ENCODE data around the gene ATP1A1. TPM values are rescaled to one million over a fixed set of nuclear protein-coding genes. Genes with fewer than 3 reads are reported as not detected.

ATP1A1 gene
- total and polyA plus RNA-seq, 9 of the 15 experiments (the other 6 are each of a cell fraction or from before 2014, with no cell fraction given) = 99.3 to 513 (median 234) TPM

DNA sequence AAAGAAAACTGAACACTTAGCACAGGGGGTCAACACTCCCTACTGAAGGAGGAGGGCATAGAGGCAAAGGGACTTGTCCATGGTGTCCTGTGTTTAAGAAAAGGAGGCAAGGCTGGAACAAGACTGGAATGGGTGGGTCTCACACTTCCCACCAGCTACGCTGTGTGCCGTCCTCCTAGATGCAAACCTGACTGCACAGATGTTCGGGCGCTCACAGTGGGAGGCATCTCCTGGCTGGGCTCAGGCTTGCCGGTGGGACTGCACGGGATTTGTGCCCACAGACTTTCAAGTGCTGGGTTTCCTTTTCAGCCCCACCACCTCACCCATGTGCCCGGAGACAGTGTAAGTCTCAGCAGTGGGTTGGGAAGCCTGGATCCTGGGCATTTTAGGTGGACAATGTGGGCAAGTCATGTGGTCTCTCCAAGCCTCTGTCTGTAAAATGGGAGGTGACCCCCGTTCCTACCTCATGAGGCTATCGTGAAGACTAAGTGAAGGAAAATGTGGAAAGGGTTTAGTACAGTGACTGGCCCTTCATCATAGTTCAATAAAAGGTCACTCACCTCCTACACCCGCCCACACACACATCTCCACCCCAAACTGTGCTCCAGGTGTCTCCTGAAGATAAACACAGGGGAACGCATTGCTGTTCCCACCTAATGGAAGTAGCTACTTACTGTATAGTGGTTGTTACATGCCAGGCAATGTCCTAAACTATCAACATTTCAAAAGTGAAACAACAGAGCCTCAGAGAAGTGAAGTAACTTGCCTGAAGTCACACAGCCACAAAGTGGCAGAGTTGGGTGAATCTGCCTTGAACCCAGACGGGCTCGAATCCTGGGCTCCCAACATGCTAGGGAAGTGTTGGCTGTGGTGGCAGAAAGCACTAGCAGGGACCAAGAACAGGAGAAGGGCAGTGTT is 36.0 kb downstream of the ATP1A1 start (continued):
- TF ChIP-seq PREB (CRISPR knock-in tag; IDR thresholded peaks at IDR 0.05) (no peak), CREM (IDR thresholded peaks at IDR 0.05; ENCODE audit: low read depth) (peak; percentile 67), CBX2 (IDR thresholded peaks at IDR 0.05; ENCODE audit: insufficient read depth, low read length, poor library complexity, severe bottlenecking) (no peak), ZNF347 (CRISPR knock-in tag; IDR thresholded peaks at IDR 0.05; ENCODE audit: low read depth) (no peak), ZNF24 (IDR thresholded peaks at IDR 0.05) (0 out of 2 replicates have a peak, but pooled peaks have one; percentile 24), SMARCC2 (IDR thresholded peaks at IDR 0.05; ENCODE audit: low read depth) (peak; percentile 78; the same call in 1 of the 2 replicates), CHCHD3 (CRISPR knock-in tag; IDR thresholded peaks at IDR 0.05) (no peak), FOXJ3 (CRISPR knock-in tag; IDR thresholded peaks at IDR 0.05) (no peak), NBN (IDR thresholded peaks at IDR 0.05; ENCODE audit: low read depth) (no peak), ZBED1 (IDR thresholded peaks at IDR 0.05) (no peak), MEF2A (IDR thresholded peaks at IDR 0.05; ENCODE audit: control insufficient read depth, low read depth, low read length) (no peak), ZNF324 (CRISPR knock-in tag; IDR thresholded peaks at IDR 0.05) (no peak), PBX2 (CRISPR knock-in tag; IDR thresholded peaks at IDR 0.05; ENCODE audit: low read depth) (no peak), PBX2 (tag; conservative IDR thresholded peaks at IDR 0.05; ENCODE audit: low read depth) (no peak), ZNF124 (CRISPR knock-in tag; IDR thresholded peaks at IDR 0.05) (no peak), SETDB1 (IDR thresholded peaks at IDR 0.05; ENCODE audit: low read length) (no peak), TAL1 (IDR thresholded peaks at IDR 0.05) (peak; percentile 82)
- TF ChIP-seq, protein P1, sequence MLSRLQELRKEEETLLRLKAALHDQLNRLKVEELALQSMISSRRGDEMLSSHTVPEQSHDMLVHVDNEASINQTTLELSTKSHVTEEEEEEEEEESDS (CRISPR knock-in tag; IDR thresholded peaks at IDR 0.05) = no peak
- TF ChIP-seq, protein P2, sequence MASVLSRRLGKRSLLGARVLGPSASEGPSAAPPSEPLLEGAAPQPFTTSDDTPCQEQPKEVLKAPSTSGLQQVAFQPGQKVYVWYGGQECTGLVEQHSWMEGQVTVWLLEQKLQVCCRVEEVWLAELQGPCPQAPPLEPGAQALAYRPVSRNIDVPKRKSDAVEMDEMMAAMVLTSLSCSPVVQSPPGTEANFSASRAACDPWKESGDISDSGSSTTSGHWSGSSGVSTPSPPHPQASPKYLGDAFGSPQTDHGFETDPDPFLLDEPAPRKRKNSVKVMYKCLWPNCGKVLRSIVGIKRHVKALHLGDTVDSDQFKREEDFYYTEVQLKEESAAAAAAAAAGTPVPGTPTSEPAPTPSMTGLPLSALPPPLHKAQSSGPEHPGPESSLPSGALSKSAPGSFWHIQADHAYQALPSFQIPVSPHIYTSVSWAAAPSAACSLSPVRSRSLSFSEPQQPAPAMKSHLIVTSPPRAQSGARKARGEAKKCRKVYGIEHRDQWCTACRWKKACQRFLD (CRISPR knock-in tag; IDR thresholded peaks at IDR 0.05) = no peak
- TF ChIP-seq, protein P3, sequence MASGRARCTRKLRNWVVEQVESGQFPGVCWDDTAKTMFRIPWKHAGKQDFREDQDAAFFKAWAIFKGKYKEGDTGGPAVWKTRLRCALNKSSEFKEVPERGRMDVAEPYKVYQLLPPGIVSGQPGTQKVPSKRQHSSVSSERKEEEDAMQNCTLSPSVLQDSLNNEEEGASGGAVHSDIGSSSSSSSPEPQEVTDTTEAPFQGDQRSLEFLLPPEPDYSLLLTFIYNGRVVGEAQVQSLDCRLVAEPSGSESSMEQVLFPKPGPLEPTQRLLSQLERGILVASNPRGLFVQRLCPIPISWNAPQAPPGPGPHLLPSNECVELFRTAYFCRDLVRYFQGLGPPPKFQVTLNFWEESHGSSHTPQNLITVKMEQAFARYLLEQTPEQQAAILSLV (tag; IDR thresholded peaks at IDR 0.05) = no peak
- TF ChIP-seq, protein P4, sequence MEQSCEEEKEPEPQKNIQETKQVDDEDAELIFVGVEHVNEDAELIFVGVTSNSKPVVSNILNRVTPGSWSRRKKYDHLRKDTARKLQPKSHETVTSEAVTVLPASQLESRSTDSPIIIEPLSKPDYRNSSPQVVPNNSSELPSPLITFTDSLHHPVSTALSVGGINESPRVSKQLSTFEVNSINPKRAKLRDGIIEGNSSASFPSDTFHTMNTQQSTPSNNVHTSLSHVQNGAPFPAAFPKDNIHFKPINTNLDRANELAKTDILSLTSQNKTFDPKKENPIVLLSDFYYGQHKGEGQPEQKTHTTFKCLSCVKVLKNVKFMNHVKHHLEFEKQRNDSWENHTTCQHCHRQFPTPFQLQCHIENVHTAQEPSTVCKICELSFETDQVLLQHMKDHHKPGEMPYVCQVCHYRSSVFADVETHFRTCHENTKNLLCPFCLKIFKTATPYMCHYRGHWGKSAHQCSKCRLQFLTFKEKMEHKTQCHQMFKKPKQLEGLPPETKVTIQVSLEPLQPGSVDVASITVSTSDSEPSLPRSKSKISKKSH (CRISPR knock-in tag; IDR thresholded peaks at IDR 0.05) = no peak
